Activated CD4-positive, alpha-beta memory T cell treated with anti-CD3 and anti-CD28 coated beads for 36 hours (primary cell): ENCODE measurements around the gene OGFR. TPM values are rescaled to one million over a fixed set of nuclear protein-coding genes. Genes with fewer than 3 reads are reported as not detected.

ENCODE experiments used
- CTCF ChIA-PET: fragments of 350-600 bp; sonication (Branson Sonifier 250); formaldehyde crosslinking; loops from one replicate; lab custom pipeline; 2021; ENCODE audit warnings: antibody characterized with exemption, inconsistent platforms; lab: Charles Lee
- POLR2A ChIA-PET: fragments of 350-600 bp; sonication (Branson Sonifier 250); formaldehyde crosslinking; loops from one replicate; lab custom pipeline; 2021; ENCODE audit warnings: antibody characterized with exemption; lab: Charles Lee
- DNase-seq: peaks from one replicate; pipeline ENCODE4 v3.0.0-alpha.2; 2020
- H3K27ac Mint-ChIP-seq: one replicate; pipeline ENCODE4 v1.8.0; 2021; ENCODE audit warnings: mixed read lengths
- H3K27me3 Mint-ChIP-seq: one replicate; pipeline ENCODE4 v1.8.0; 2021; ENCODE audit warnings: mixed read lengths
- H3K36me3 Mint-ChIP-seq: one replicate; pipeline ENCODE4 v1.8.0; 2021; ENCODE audit warnings: mixed read lengths
- H3K4me1 Mint-ChIP-seq: one replicate; pipeline ENCODE4 v1.8.0; 2021; ENCODE audit warnings: low read depth, mixed read lengths
- H3K4me3 Mint-ChIP-seq: one replicate; pipeline ENCODE4 v1.8.0; 2021; ENCODE audit warnings: mild to moderate bottlenecking, mixed read lengths
- H3K9me3 Mint-ChIP-seq: one replicate; pipeline ENCODE4 v1.8.0; 2021; ENCODE audit warnings: mixed read lengths
- intact Hi-C: fragments of 100-400 bp; cut with micrococcal nuclease; formaldehyde crosslinking; loops from one replicate; pipeline ENCODE4 v1.15.1; 2023
- total RNA-seq, 2 experiments: library from RNA; stranded (reverse); gene quantifications; one replicate each; pipeline ENCODE4 v1.2.3, GENCODE V29; 2021

Gene OGFR
- total RNA-seq, 2 experiments from 2014 or later, result 35.0 to 39.0 TPM

- H3K27ac Mint-ChIP-seq, result no peak overlapping the region
- DNase-seq, result no peak
- peaks cover 3% of the 10 kb centered on the region for H3K27me3 Mint-ChIP-seq
- H3K4me1 Mint-ChIP-seq, result no peaks in the 10 kb centered on the region
- intact Hi-C loops, result no loop called here
- ChIA-PET POLR2A (no interaction called here), CTCF (interaction anchor here (0.9 kb wide), 1 partner anchor 12 kb away, joined by 4 read pairs; no protein-coding TSS in a partner anchor)
- no peaks in the 10 kb centered on the region for H3K9me3 Mint-ChIP-seq
- H3K4me3 Mint-ChIP-seq, result no peak overlapping the region
- H3K36me3 Mint-ChIP-seq, result no peaks in the 10 kb centered on the region
These were observed 30.5 kb downstream of the OGFR start for GRCh38 chr20:62834967-62835730.

- peaks cover 3% of the 10 kb centered on the region for H3K27me3 Mint-ChIP-seq
- intact Hi-C loops, result no loop called here
- no peaks in the 10 kb centered on the region for H3K4me1 Mint-ChIP-seq
These were observed 31.6 kb downstream of the OGFR start for GRCh38 chr20:62835931-62836861.

GRCh38 chr20:62836967-62837490 is 32.4 kb downstream of the OGFR start:
- POLR2A ChIA-PET, result no interaction called here
- Mint-ChIP-seq H3K27me3 (peaks cover 3% of the 10 kb centered on the region), H3K4me3 (no peak overlapping the region), H3K36me3 (no peaks in the 10 kb centered on the region), H3K27ac (no peak overlapping the region), H3K4me1 (no peaks in the 10 kb centered on the region), H3K9me3 (no peaks in the 10 kb centered on the region)
- DNase-seq, result no peak
- intact Hi-C loops, result no loop called here
- CTCF ChIA-PET, result no interaction called here

More at GRCh38 chr20:62835931-62836861, 31.6 kb downstream of the OGFR start:
- Mint-ChIP-seq H3K27ac (no peak overlapping the region), H3K36me3 (no peaks in the 10 kb centered on the region), H3K4me3 (no peak overlapping the region), H3K9me3 (no peaks in the 10 kb centered on the region)
- ChIA-PET POLR2A (no interaction called here), CTCF (no interaction called here)
- no peak for DNase-seq

- DNase-seq, result no peak
- Mint-ChIP-seq H3K27ac (no peak overlapping the region), H3K4me3 (no peak overlapping the region), H3K4me1 (no peaks in the 10 kb centered on the region), H3K36me3 (no peaks in the 10 kb centered on the region), H3K9me3 (no peaks in the 10 kb centered on the region), H3K27me3 (peaks cover 3% of the 10 kb centered on the region)
- POLR2A ChIA-PET, result no interaction called here
- intact Hi-C loops, result no loop called here
- CTCF ChIA-PET, result no interaction called here
These were observed 33.1 kb downstream of the OGFR start for GRCh38 chr20:62837790-62838127.

- Mint-ChIP-seq H3K9me3 (no peaks in the 10 kb centered on the region), H3K27ac (no peak overlapping the region), H3K4me3 (no peak overlapping the region), H3K4me1 (no peaks in the 10 kb centered on the region), H3K36me3 (no peaks in the 10 kb centered on the region), H3K27me3 (peaks cover 3% of the 10 kb centered on the region)
- intact Hi-C loops, result no loop called here
- POLR2A ChIA-PET, result no interaction called here
- CTCF ChIA-PET, result no interaction called here
- no peak for DNase-seq
These were observed 33.7 kb downstream of the OGFR start for GRCh38 chr20:62838128-62838891.

- no peaks in the 10 kb centered on the region for H3K36me3 Mint-ChIP-seq
- no peak overlapping the region for H3K27ac Mint-ChIP-seq
- H3K4me1 Mint-ChIP-seq, result no peaks in the 10 kb centered on the region
- CTCF ChIA-PET, result no interaction called here
- no peak for DNase-seq
- no peaks in the 10 kb centered on the region for H3K9me3 Mint-ChIP-seq
- peaks cover 3% of the 10 kb centered on the region for H3K27me3 Mint-ChIP-seq
- no peak overlapping the region for H3K4me3 Mint-ChIP-seq
- intact Hi-C loops, result no loop called here
- POLR2A ChIA-PET, result no interaction called here
These were observed 34.6 kb downstream of the OGFR start for GRCh38 chr20:62839261-62839660.

GRCh38 chr20:62839816-62840215 is 35.2 kb downstream of the OGFR start:
- Mint-ChIP-seq H3K4me3 (no peak overlapping the region), H3K27me3 (peaks cover 3% of the 10 kb centered on the region), H3K27ac (no peak overlapping the region), H3K36me3 (no peaks in the 10 kb centered on the region), H3K4me1 (no peaks in the 10 kb centered on the region), H3K9me3 (no peaks in the 10 kb centered on the region)
- no peak for DNase-seq
- CTCF ChIA-PET, result no interaction called here
- POLR2A ChIA-PET, result no interaction called here
- intact Hi-C loops, result no loop called here

GRCh38 chr20:62840244-62841197 is 35.9 kb downstream of the OGFR start:
- H3K36me3 Mint-ChIP-seq, result no peaks in the 10 kb centered on the region
- no peaks in the 10 kb centered on the region for H3K9me3 Mint-ChIP-seq
- H3K4me3 Mint-ChIP-seq, result no peak overlapping the region
- DNase-seq, result no peak
- intact Hi-C loops, result no loop called here
- H3K27me3 Mint-ChIP-seq, result peaks cover 3% of the 10 kb centered on the region
- POLR2A ChIA-PET, result no interaction called here
- CTCF ChIA-PET, result no interaction called here
- H3K4me1 Mint-ChIP-seq, result no peaks in the 10 kb centered on the region
- H3K27ac Mint-ChIP-seq, result no peak overlapping the region

GRCh38 chr20:62841705-62842212 is 37.1 kb downstream of the OGFR start:
- intact Hi-C loops, result no loop called here
- DNase-seq, result no peak
- no peaks in the 10 kb centered on the region for H3K36me3 Mint-ChIP-seq
- no peak overlapping the region for H3K27ac Mint-ChIP-seq
- CTCF ChIA-PET, result interaction anchor here (0.6 kb wide), 1 partner anchor 167 kb away, joined by 3 read pairs; no protein-coding TSS in a partner anchor
- POLR2A ChIA-PET, result no interaction called here
- H3K9me3 Mint-ChIP-seq, result no peaks in the 10 kb centered on the region
- no peaks in the 10 kb centered on the region for H3K4me1 Mint-ChIP-seq
- no peak overlapping the region for H3K4me3 Mint-ChIP-seq
- H3K27me3 Mint-ChIP-seq, result peaks cover under 1% of the 10 kb centered on the region

GRCh38 chr20:62843656-62844055 is 39.0 kb downstream of the OGFR start:
- no peak overlapping the region for H3K27ac Mint-ChIP-seq
- no peak for DNase-seq
- intact Hi-C loops, result no loop called here
- no peak overlapping the region for H3K4me3 Mint-ChIP-seq
- CTCF ChIA-PET, result no interaction called here
- H3K27me3 Mint-ChIP-seq, result no peaks in the 10 kb centered on the region
- no peaks in the 10 kb centered on the region for H3K4me1 Mint-ChIP-seq
- peaks cover 2% of the 10 kb centered on the region for H3K36me3 Mint-ChIP-seq
- no peaks in the 10 kb centered on the region for H3K9me3 Mint-ChIP-seq
- POLR2A ChIA-PET, result no interaction called here

- Mint-ChIP-seq H3K4me3 (no peak overlapping the region), H3K27ac (no peak overlapping the region), H3K27me3 (no peaks in the 10 kb centered on the region), H3K9me3 (no peaks in the 10 kb centered on the region), H3K36me3 (peaks cover 2% of the 10 kb centered on the region), H3K4me1 (no peaks in the 10 kb centered on the region)
- no peak for DNase-seq
- CTCF ChIA-PET, result no interaction called here
- intact Hi-C loops, result no loop called here
- POLR2A ChIA-PET, result interaction anchor here (0.7 kb wide), 1 partner anchor 206 kb away, joined by 3 read pairs; no protein-coding TSS in a partner anchor
These were observed 39.5 kb downstream of the OGFR start for GRCh38 chr20:62844182-62844581.
